Measurements from ENCODE around the gene ADGRG6.

GRCh38 chr6:142318714-142319113 lies 16.9 kb downstream of the ADGRG6 start:
- no peak for TF ChIP-seq FOXM1 (IDR thresholded peaks at IDR 0.05; ENCODE audit: borderline replicate concordance)
- TF ChIP-seq ELF4 (IDR thresholded peaks at IDR 0.05), result no peak
- no peak for TF ChIP-seq HDGF (IDR thresholded peaks at IDR 0.05; ENCODE audit: borderline replicate concordance)
- no peak for TF ChIP-seq LEF1 (IDR thresholded peaks at IDR 0.05; ENCODE audit: borderline replicate concordance)
- TF ChIP-seq CTBP1 (IDR thresholded peaks at IDR 0.05; ENCODE audit: borderline replicate concordance), result no peak
- no peak for TF ChIP-seq SP1 (IDR thresholded peaks at IDR 0.05)
- TF ChIP-seq L3MBTL2 (conservative IDR thresholded peaks at IDR 0.05), result no peak
- TF ChIP-seq ZNF384 (IDR thresholded peaks at IDR 0.05), result no peak

Data from HEK293T (cell line).